ENCODE data around the gene RPL27A.

GRCh38 chr11:8646873-8647272, 35.7 kb upstream of the RPL27A start:
- TF ChIP-seq CTCF (IDR thresholded peaks at IDR 0.05 in 2 of 3, conservative IDR thresholded peaks at IDR 0.05 in 1 of 3; ENCODE audit: borderline replicate concordance in 1 of 3, insufficient read depth in 1 of 3, low read depth in 2 of 3, low read length in 2 of 3), result no peak
- TF ChIP-seq YY1 (IDR thresholded peaks at IDR 0.05; ENCODE audit: extremely low read depth, insufficient replicate concordance, low read depth, low read length), result no peak
- TF ChIP-seq MAX (IDR thresholded peaks at IDR 0.05), result no peak
- TF ChIP-seq REST (IDR thresholded peaks at IDR 0.05; ENCODE audit: low read depth), result no peak
- TF ChIP-seq POLR2A (IDR thresholded peaks at IDR 0.05; ENCODE audit: borderline replicate concordance, extremely low read depth, insufficient read depth, insufficient read length), result no peak
- TF ChIP-seq EZH2 (IDR thresholded peaks at IDR 0.05), result no peak
- TF ChIP-seq ZNF274 (IDR thresholded peaks at IDR 0.05; ENCODE audit: low read depth, low read length), result no peak
- no peak for TF ChIP-seq EZH2phosphoT487 (IDR thresholded peaks at IDR 0.05; ENCODE audit: borderline replicate concordance)
- TF ChIP-seq SIN3A (IDR thresholded peaks at IDR 0.05; ENCODE audit: low read depth), result no peak
- no peak for TF ChIP-seq POLR2AphosphoS5 (IDR thresholded peaks at IDR 0.05; ENCODE audit: low read depth, low read length)
- no peak for TF ChIP-seq SP1 (IDR thresholded peaks at IDR 0.05; ENCODE audit: low read depth)
- TF ChIP-seq JUND (IDR thresholded peaks at IDR 0.05), result no peak
- TF ChIP-seq TCF7L2 (IDR thresholded peaks at IDR 0.05; ENCODE audit: borderline replicate concordance, extremely low read depth, insufficient read depth, insufficient read length), result no peak
